Measurements from ENCODE around the gene KRTAP1-3.

DNA sequence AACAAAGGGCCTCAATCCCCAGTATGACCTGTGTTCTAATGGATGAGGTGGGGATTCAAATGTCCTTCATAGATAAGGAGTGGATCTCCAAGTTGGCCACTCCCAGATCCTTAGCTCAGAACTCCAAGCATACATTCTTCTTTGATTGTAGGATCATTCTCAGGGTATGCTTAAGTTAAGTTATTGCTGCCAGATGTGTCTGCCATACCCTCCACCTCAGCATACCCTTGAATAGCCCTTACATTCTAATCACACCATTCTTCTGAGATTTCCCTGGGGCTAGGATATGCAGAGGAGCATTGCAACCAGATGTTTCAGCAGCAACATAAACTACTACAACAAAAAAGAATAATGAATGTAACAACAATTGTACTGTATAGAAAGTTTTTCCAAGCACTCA, 32.6 kb upstream of the KRTAP1-3 start:
- TF ChIP-seq, protein P1, sequence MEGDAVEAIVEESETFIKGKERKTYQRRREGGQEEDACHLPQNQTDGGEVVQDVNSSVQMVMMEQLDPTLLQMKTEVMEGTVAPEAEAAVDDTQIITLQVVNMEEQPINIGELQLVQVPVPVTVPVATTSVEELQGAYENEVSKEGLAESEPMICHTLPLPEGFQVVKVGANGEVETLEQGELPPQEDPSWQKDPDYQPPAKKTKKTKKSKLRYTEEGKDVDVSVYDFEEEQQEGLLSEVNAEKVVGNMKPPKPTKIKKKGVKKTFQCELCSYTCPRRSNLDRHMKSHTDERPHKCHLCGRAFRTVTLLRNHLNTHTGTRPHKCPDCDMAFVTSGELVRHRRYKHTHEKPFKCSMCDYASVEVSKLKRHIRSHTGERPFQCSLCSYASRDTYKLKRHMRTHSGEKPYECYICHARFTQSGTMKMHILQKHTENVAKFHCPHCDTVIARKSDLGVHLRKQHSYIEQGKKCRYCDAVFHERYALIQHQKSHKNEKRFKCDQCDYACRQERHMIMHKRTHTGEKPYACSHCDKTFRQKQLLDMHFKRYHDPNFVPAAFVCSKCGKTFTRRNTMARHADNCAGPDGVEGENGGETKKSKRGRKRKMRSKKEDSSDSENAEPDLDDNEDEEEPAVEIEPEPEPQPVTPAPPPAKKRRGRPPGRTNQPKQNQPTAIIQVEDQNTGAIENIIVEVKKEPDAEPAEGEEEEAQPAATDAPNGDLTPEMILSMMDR (conservative IDR thresholded peaks at IDR 0.05 in 1 of 2, IDR thresholded peaks at IDR 0.05 in 1 of 2; ENCODE audit: low read depth in 1 of 2, low read length in 2 of 2) = no peak
- TF ChIP-seq EZH2 (IDR thresholded peaks at IDR 0.05; ENCODE audit: low read length, missing control alignments) = no peak

Data from fibroblast of lung (primary cell).